Endodermal cell (in vitro differentiated cells): ENCODE measurements around the gene LDLRAD4. TPM values are rescaled to one million over a fixed set of nuclear protein-coding genes. Genes with fewer than 3 reads are reported as not detected.
A peak's percentile ranks its signal among the peaks of the same experiment; 100 is the strongest.

ENCODE experiments used
- DNase-seq: peaks from one replicate; pipeline ENCODE4 v3.0.0-alpha.2; 2017
- H3K27ac ChIP-seq: 2 replicates; pipeline ENCODE4 v1.5.1; 2013; ENCODE audit warnings: mild to moderate bottlenecking, low read depth, low read length, moderate library complexity
- H3K27me3 ChIP-seq: 2 replicates; pipeline ENCODE4 v1.6.1; 2013; ENCODE audit warnings: mild to moderate bottlenecking, low read length, moderate library complexity; ENCODE audit not compliant: insufficient read depth, control insufficient read depth, poor library complexity, severe bottlenecking
- H3K36me3 ChIP-seq: 2 replicates; pipeline ENCODE4 v1.7.0; 2013; ENCODE audit warnings: mild to moderate bottlenecking, low read length, moderate library complexity; ENCODE audit not compliant: control insufficient read depth, insufficient read depth
- H3K4me1 ChIP-seq: one replicate; pipeline ENCODE4 v1.7.0; 2013; ENCODE audit warnings: low read length; ENCODE audit not compliant: control insufficient read depth, insufficient read depth
- H3K4me3 ChIP-seq: 2 replicates; pipeline ENCODE4 v1.5.1; 2013; ENCODE audit warnings: mild to moderate bottlenecking, low read length, moderate library complexity
- H3K9ac ChIP-seq: 2 replicates; pipeline ENCODE4 v1.6.1; 2013; ENCODE audit warnings: mild to moderate bottlenecking, low read length, moderate library complexity; ENCODE audit not compliant: poor library complexity, severe bottlenecking; ENCODE audit errors: extremely low read depth
- H3K9me3 ChIP-seq: 2 replicates; pipeline ENCODE4 v1.6.1; 2013; ENCODE audit warnings: mild to moderate bottlenecking, low read length, moderate library complexity; ENCODE audit not compliant: control insufficient read depth
- H3K27ac Mint-ChIP-seq: 2 replicates; pipeline ENCODE4 v1.8.0; 2020; ENCODE audit warnings: mixed read lengths
- H3K27me3 Mint-ChIP-seq: 2 replicates; pipeline ENCODE4 v1.8.0; 2021; ENCODE audit warnings: mild to moderate bottlenecking, mixed read lengths; ENCODE audit not compliant: insufficient read depth
- H3K36me3 Mint-ChIP-seq: 2 replicates; pipeline ENCODE4 v1.8.0; 2020; ENCODE audit warnings: low read depth, mixed read lengths
- H3K4me1 Mint-ChIP-seq: 2 replicates; pipeline ENCODE4 v1.8.0; 2020; ENCODE audit warnings: mixed read lengths
- H3K4me3 Mint-ChIP-seq: 2 replicates; pipeline ENCODE4 v1.8.0; 2020; ENCODE audit warnings: mild to moderate bottlenecking, moderate library complexity, mixed read lengths
- H3K9me3 Mint-ChIP-seq: 2 replicates; pipeline ENCODE4 v1.8.0; 2020; ENCODE audit warnings: mild to moderate bottlenecking, mixed read lengths
- WGBS, 2 experiments: methylation state at CpG; one replicate each; pipeline versions ENCODE4 v1.1.5 to v1.1.7; 2013; ENCODE audit warnings: missing lambda C conversion rate in 2 of 2, mixed read lengths in 1 of 2; ENCODE audit not compliant: insufficient coverage in 1 of 2, insufficient read length in 1 of 2; 5-methylcytosine and 5-hydroxymethylcytosine counted together
- total RNA-seq, 2 donors: library from RNA; stranded (reverse); fragmentation: NEBNext Ultra II Directional in 1 of 2; extraction: Animal tissue kit (Norgen Biotek cat#: 25700) in 1 of 2; gene quantifications; 2 replicates in 1 of 2; 3 replicates in 1 of 2; pipeline ENCODE4 v1.2.1, GENCODE V29; 2021
- TF ChIP-seq, protein P1 (sequence below): fragments of 200-600 bp; sonication (generic); conservative IDR thresholded peaks from 2 replicates; pipeline ENCODE4 v1.5.0; 2021; ENCODE audit warnings: antibody characterized with exemption, mild to moderate bottlenecking

The LDLRAD4 gene
- total RNA-seq, 2 donors from 2014 or later, result 14.9 to 15.1 TPM

DNA sequence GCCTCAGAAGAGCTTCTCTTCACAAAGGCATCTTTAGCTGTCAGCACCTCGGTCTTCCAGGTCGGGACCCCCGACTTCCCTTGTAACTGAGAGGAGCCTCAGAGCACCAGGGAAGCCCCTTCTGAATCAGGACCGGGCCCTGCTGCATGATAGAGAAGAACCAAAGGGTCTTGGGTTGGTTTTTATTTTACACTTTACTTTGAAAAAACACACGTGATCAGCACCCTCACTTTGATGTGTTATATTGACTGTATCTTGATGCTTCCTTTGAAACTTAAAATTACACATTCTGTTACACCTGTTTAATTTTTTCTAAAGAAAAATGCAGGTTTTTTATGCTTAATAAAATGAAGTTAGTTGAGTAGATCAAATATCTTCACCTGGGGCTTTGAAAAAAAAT lies 305.5 kb downstream of the LDLRAD4 start:
- H3K4me3 Mint-ChIP-seq, result no peak overlapping the region
- whole genome bisulfite sequencing, 2 experiments, result 89 to 100% methylated on average over 1 to 4 of the region's 5 CpGs
- no peak overlapping the region for H3K27ac ChIP-seq
- H3K36me3 Mint-ChIP-seq, result no peaks in the 10 kb centered on the region
- no peaks in the 10 kb centered on the region for H3K27me3 Mint-ChIP-seq
- H3K27me3 ChIP-seq, result no peaks in the 10 kb centered on the region
- H3K9ac ChIP-seq, result no peak overlapping the region
- H3K9me3 ChIP-seq, result no peaks in the 10 kb centered on the region
- no peaks in the 10 kb centered on the region for H3K9me3 Mint-ChIP-seq
- TF ChIP-seq, protein P1, sequence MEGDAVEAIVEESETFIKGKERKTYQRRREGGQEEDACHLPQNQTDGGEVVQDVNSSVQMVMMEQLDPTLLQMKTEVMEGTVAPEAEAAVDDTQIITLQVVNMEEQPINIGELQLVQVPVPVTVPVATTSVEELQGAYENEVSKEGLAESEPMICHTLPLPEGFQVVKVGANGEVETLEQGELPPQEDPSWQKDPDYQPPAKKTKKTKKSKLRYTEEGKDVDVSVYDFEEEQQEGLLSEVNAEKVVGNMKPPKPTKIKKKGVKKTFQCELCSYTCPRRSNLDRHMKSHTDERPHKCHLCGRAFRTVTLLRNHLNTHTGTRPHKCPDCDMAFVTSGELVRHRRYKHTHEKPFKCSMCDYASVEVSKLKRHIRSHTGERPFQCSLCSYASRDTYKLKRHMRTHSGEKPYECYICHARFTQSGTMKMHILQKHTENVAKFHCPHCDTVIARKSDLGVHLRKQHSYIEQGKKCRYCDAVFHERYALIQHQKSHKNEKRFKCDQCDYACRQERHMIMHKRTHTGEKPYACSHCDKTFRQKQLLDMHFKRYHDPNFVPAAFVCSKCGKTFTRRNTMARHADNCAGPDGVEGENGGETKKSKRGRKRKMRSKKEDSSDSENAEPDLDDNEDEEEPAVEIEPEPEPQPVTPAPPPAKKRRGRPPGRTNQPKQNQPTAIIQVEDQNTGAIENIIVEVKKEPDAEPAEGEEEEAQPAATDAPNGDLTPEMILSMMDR, result no peak
- H3K4me3 ChIP-seq, result no peak overlapping the region
- peak; percentile 7 for DNase-seq
- H3K4me1 ChIP-seq, result no peaks in the 10 kb centered on the region
- no peak overlapping the region for H3K27ac Mint-ChIP-seq
- H3K36me3 ChIP-seq, result no peaks in the 10 kb centered on the region
- no peaks in the 10 kb centered on the region for H3K4me1 Mint-ChIP-seq

DNA sequence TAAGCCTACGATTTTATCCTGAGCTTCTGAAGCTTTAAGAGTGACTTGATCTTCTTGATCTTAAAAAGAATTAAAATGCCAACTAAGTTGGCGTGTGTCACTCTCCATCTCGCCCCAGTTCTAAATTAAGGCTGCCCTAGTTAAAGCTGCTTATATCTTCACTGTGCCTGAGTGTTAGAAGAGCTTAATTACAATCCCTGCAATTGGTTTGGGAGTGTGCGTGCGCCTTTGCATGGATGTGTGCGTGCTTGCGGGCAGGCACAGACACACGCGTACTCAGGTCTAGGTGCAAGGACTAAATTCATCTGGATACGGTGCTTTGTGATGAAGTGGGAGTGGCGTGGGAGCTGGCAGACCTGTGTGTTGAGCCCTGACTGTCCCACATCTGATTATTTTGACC lies 306.3 kb downstream of the LDLRAD4 start:
- Histone ChIP-seq H3K27me3 (no peaks in the 10 kb centered on the region), H3K27ac (no peak overlapping the region), H3K36me3 (no peaks in the 10 kb centered on the region), H3K4me1 (no peaks in the 10 kb centered on the region), H3K9ac (no peak overlapping the region), H3K9me3 (no peaks in the 10 kb centered on the region), H3K4me3 (no peak overlapping the region)
- TF ChIP-seq, protein P1, result no peak
- WGBS, 2 experiments, result 84 to 89% methylated on average over 11 of the region's 11 CpGs
- no peaks in the 10 kb centered on the region for H3K36me3 Mint-ChIP-seq
- no peaks in the 10 kb centered on the region for H3K9me3 Mint-ChIP-seq
- no peak overlapping the region for H3K4me3 Mint-ChIP-seq
- no peak overlapping the region for H3K27ac Mint-ChIP-seq
- H3K4me1 Mint-ChIP-seq, result no peaks in the 10 kb centered on the region
- H3K27me3 Mint-ChIP-seq, result no peaks in the 10 kb centered on the region
- DNase-seq, result peak; percentile 17

DNA sequence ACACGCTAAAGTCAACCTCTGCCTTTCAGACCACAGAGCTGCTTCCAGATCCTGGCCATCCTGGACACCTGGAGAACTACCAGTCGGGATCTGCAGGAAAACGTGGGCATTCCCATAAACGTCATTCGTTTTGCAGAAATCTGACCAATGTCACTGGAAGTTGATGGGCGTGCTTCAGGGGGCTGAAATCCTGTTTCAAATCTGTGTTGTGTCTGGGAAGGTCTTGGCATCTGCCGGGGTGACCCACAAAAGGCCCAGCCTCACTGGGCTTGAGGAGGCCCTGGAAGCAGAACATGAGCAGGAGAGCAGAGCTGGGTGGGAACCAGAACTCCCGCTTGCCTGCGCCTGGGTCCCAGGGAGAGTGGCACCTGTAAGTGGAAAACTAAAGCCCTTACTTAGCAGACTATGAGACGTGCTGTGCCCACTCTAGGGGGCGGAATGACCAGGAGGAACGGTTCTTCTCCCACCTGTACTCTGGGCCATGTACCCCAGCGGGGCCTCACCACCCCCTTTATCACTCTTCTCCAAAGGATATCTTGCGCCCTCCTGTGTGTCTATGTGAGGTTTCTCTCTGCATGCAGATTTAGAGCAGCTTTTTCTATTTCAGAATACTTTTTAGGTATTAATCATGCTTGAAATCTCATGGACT lies 306.9 kb downstream of the LDLRAD4 start:
- no peaks in the 10 kb centered on the region for H3K27me3 ChIP-seq
- H3K9ac ChIP-seq, result no peak overlapping the region
- 90 to 92% methylated on average over 8 to 14 of the region's 14 CpGs for WGBS, 2 experiments
- DNase-seq, result peak; percentile 57
- TF ChIP-seq, protein P1, result peak; percentile 40
- no peaks in the 10 kb centered on the region for H3K9me3 ChIP-seq
- H3K9me3 Mint-ChIP-seq, result no peaks in the 10 kb centered on the region
- H3K36me3 ChIP-seq, result no peaks in the 10 kb centered on the region
- no peaks in the 10 kb centered on the region for H3K27me3 Mint-ChIP-seq
- no peaks in the 10 kb centered on the region for H3K4me1 ChIP-seq
- H3K4me3 ChIP-seq, result no peak overlapping the region
- no peak overlapping the region for H3K27ac Mint-ChIP-seq
- no peak overlapping the region for H3K27ac ChIP-seq
- no peaks in the 10 kb centered on the region for H3K36me3 Mint-ChIP-seq
- no peaks in the 10 kb centered on the region for H3K4me1 Mint-ChIP-seq
- no peak overlapping the region for H3K4me3 Mint-ChIP-seq
